Smooth muscle cell (in vitro differentiated cells): ENCODE measurements around the gene AIFM2. TPM values are rescaled to one million over a fixed set of nuclear protein-coding genes. Genes with fewer than 3 reads are reported as not detected.

Source experiments
- DNase-seq: peaks from one replicate; lab custom pipeline; 2025; ENCODE audit not compliant: unreplicated experiment; lab: John Stamatoyannopoulos, UW
- H2AFZ ChIP-seq: fragments of 200-600 bp; sonication (generic); 2 replicates; pipeline ENCODE4 v1.6.0; 2016; ENCODE audit warnings: antibody characterized with exemption, low read depth, mild to moderate bottlenecking
- H3F3A ChIP-seq: fragments of 200-600 bp; sonication (generic); 2 replicates; pipeline ENCODE4 v1.6.0; 2017; ENCODE audit warnings: antibody characterized with exemption, low read depth
- H3K27ac ChIP-seq: fragments of 200-600 bp; sonication (generic); 2 replicates; pipeline ENCODE4 v1.5.1; 2016; ENCODE audit warnings: low read depth, mild to moderate bottlenecking
- H3K27me3 ChIP-seq: fragments of 200-600 bp; sonication (generic); 2 replicates; pipeline ENCODE4 v1.6.1; 2016; ENCODE audit warnings: low read depth, mild to moderate bottlenecking
- H3K36me3 ChIP-seq: fragments of 200-600 bp; sonication (generic); 2 replicates; pipeline ENCODE4 v1.5.1; 2016; ENCODE audit warnings: low read depth
- H3K4me1 ChIP-seq: fragments of 200-600 bp; sonication (generic); 2 replicates; pipeline ENCODE4 v1.5.1; 2016; ENCODE audit warnings: low read depth
- H3K4me2 ChIP-seq: fragments of 200-600 bp; sonication (generic); 2 replicates; pipeline ENCODE4 v1.6.0; 2016; ENCODE audit warnings: mild to moderate bottlenecking
- H3K4me3 ChIP-seq: fragments of 200-600 bp; sonication (generic); 2 replicates; pipeline ENCODE4 v1.5.1; 2016; ENCODE audit warnings: mild to moderate bottlenecking
- H3K79me2 ChIP-seq: fragments of 200-600 bp; sonication (generic); 2 replicates; pipeline ENCODE4 v1.6.0; 2016; ENCODE audit warnings: low read depth, mild to moderate bottlenecking
- H3K9ac ChIP-seq: fragments of 200-600 bp; sonication (generic); 2 replicates; pipeline ENCODE4 v1.6.0; 2016; ENCODE audit warnings: low read depth
- H3K9me3 ChIP-seq: fragments of 200-600 bp; sonication (generic); replicated peaks from 2 replicates; pipeline ENCODE4 v1.5.1; 2016; ENCODE audit warnings: low read depth
- H4K20me1 ChIP-seq: fragments of 200-600 bp; sonication (generic); 2 replicates; pipeline ENCODE4 v1.6.0; 2016; ENCODE audit warnings: low read depth
- WGBS: methylation state at CpG from one replicate; pipeline ENCODE4 v1.1.7; 2016; ENCODE audit warnings: low lambda C conversion rate; 5-methylcytosine and 5-hydroxymethylcytosine counted together
- polyA plus RNA-seq: library from polyadenylated mRNA; unstranded; fragments of >200 nt; fragmentation: Nextera tagmentation; extraction: Ambion mirVana; gene quantifications from 2 replicates; pipeline ENCODE4 v1.2.1, GENCODE V29; 2016
- total RNA-seq: library from RNA; depleted of rRNA; stranded (reverse); fragments of >200 nt; gene quantifications from 2 replicates; pipeline ENCODE4 v1.2.3, GENCODE V29; 2014
- TF ChIP-seq, protein P1 (sequence below): fragments of 200-600 bp; sonication (generic); IDR thresholded peaks from 2 replicates; pipeline ENCODE4 v1.5.1; 2017; ENCODE audit warnings: borderline replicate concordance, mild to moderate bottlenecking, antibody characterized with exemption; ENCODE audit not compliant: insufficient read depth, poor library complexity, severe bottlenecking

The AIFM2 gene
- total and polyA plus RNA-seq, 2 experiments from 2014 or later: 2.2 to 3.6 TPM

GRCh38 chr10:70175516-70175915 is 42.9 kb upstream of the AIFM2 start:
- no peaks in the 10 kb centered on the region for H3K4me1 ChIP-seq
- H3K4me2 ChIP-seq: no peak overlapping the region
- no peak overlapping the region for H3K4me3 ChIP-seq
- no peaks in the 10 kb centered on the region for H3K27me3 ChIP-seq
- no peaks in the 10 kb centered on the region for H3K79me2 ChIP-seq
- H3K36me3 ChIP-seq: no peaks in the 10 kb centered on the region
- no peaks in the 10 kb centered on the region for H3K9me3 ChIP-seq
- H3F3A ChIP-seq: no peaks in the 10 kb centered on the region
- no peak overlapping the region for H3K9ac ChIP-seq
- WGBS: 93% methylated on average over 3 of the region's 3 CpGs
- TF ChIP-seq, protein P1, sequence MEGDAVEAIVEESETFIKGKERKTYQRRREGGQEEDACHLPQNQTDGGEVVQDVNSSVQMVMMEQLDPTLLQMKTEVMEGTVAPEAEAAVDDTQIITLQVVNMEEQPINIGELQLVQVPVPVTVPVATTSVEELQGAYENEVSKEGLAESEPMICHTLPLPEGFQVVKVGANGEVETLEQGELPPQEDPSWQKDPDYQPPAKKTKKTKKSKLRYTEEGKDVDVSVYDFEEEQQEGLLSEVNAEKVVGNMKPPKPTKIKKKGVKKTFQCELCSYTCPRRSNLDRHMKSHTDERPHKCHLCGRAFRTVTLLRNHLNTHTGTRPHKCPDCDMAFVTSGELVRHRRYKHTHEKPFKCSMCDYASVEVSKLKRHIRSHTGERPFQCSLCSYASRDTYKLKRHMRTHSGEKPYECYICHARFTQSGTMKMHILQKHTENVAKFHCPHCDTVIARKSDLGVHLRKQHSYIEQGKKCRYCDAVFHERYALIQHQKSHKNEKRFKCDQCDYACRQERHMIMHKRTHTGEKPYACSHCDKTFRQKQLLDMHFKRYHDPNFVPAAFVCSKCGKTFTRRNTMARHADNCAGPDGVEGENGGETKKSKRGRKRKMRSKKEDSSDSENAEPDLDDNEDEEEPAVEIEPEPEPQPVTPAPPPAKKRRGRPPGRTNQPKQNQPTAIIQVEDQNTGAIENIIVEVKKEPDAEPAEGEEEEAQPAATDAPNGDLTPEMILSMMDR: no peak
- no peaks in the 10 kb centered on the region for H4K20me1 ChIP-seq
- no peak overlapping the region for H3K27ac ChIP-seq
- H2AFZ ChIP-seq: no peak overlapping the region
- DNase-seq: no peak

GRCh38 chr10:70174058-70174741 is 41.6 kb upstream of the AIFM2 start:
- no peak overlapping the region for H3K27ac ChIP-seq
- H3K4me2 ChIP-seq: no peak overlapping the region
- H3K9ac ChIP-seq: no peak overlapping the region
- H3K9me3 ChIP-seq: no peaks in the 10 kb centered on the region
- H3F3A ChIP-seq: no peaks in the 10 kb centered on the region
- no peaks in the 10 kb centered on the region for H3K27me3 ChIP-seq
- TF ChIP-seq, protein P1: no peak
- no peak for DNase-seq
- H3K4me3 ChIP-seq: no peak overlapping the region
- H3K4me1 ChIP-seq: no peaks in the 10 kb centered on the region
- no peak overlapping the region for H2AFZ ChIP-seq
- peaks cover 11% of the 10 kb centered on the region for H3K79me2 ChIP-seq
- H3K36me3 ChIP-seq: no peaks in the 10 kb centered on the region
- 89% methylated on average over 4 of the region's 4 CpGs for WGBS
- H4K20me1 ChIP-seq: peaks cover 8% of the 10 kb centered on the region

DNA sequence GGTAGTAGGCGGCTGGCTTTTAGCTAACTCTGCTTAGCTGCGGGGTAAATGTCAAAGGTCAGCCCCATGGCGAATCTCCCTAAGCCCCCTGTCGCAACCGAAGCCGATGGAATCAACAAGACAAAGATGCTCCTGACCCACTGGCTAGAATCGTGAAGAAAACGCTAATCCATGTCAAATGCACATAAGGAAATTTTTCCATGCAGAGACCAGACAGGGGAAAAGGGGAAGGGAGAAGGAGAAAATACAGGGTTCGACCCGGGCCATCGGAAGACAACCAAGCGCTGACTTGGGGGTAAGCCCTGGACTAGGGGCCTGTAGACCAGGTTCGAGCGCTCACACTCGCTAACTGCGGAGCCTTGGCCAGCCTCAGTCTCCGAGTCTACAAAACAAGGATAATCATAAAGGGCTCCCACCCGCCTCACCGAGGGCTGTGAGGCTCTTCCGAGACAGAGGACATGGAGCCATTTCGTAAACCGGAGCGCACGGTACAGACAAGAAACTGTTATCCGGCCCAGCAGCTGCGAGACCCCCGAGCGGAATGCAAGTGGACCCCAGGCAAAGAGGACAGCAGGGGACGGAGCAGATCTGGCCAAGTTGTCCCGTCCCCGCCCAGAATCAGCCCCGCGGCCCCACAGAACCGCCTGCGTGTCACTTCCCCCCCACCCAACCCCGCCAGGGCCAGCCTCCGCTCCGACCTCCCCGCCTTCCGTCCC is 37.2 kb upstream of the AIFM2 start:
- no peaks in the 10 kb centered on the region for H3K27me3 ChIP-seq
- peak overlapping the region; percentile 93 for H3K4me2 ChIP-seq
- peaks cover 52% of the 10 kb centered on the region for H4K20me1 ChIP-seq
- H3K79me2 ChIP-seq: peaks cover 53% of the 10 kb centered on the region
- H2AFZ ChIP-seq: no peak overlapping the region
- no peaks in the 10 kb centered on the region for H3F3A ChIP-seq
- no peaks in the 10 kb centered on the region for H3K36me3 ChIP-seq
- WGBS: under 1% methylated on average over 31 of the region's 40 CpGs
- no peaks in the 10 kb centered on the region for H3K4me1 ChIP-seq
- H3K9ac ChIP-seq: peak overlapping the region; percentile 93
- H3K4me3 ChIP-seq: peak overlapping the region; percentile 80
- peak overlapping the region; percentile 86 for H3K27ac ChIP-seq
- no peaks in the 10 kb centered on the region for H3K9me3 ChIP-seq
- TF ChIP-seq, protein P1: no peak
- DNase-seq: no peak
